Measurements from ENCODE around the gene DTX1.

DTX1 gene

GRCh38 chr12:113095405-113095804 is 38.9 kb downstream of the DTX1 start:
- DNase-seq: no peak

DNA sequence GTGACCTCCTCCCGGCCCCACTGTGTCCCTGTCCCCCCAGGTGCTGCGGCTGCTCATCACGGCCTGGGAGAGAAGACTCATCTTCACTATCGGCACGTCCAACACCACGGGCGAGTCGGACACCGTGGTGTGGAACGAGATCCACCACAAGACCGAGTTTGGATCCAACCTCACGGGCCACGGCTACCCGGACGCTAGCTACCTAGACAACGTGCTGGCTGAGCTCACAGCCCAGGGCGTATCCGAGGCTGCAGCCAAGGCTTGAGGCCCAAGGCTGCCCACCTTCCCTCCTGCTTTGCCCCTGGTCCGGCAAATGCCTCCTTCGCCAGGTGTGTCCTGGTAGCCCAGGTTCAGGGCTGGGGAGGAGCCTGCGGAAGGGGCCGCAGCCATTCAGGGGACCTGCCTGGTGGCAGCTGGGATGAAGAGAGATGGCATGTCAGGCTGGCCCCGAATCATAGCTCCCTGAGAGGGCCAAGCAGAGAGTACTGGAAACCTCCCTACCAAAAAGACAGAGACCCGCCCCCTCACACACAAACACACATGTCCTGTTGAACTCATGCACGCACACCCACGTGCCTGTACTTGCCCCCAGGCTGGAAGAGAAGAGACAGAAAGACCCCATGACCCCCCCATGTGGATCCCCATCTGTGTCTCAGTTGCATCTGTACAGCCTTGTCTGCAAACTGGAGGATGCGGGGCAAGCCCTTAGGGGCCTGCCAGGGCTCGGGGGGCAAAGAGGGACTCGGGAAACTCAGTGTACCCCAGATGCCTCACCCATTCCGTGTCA is 40.3 kb downstream of the DTX1 start:
- DNase-seq: no peak

GRCh38 chr12:113097716-113098440 is 41.3 kb downstream of the DTX1 start:
- peak; percentile 92 for DNase-seq

GRCh38 chr12:113098441-113099028 is 42.0 kb downstream of the DTX1 start:
- peak; percentile 84 for DNase-seq

- no peak for DNase-seq
Measured at GRCh38 chr12:113099364-113099763, 42.8 kb downstream of the DTX1 start.

DNA sequence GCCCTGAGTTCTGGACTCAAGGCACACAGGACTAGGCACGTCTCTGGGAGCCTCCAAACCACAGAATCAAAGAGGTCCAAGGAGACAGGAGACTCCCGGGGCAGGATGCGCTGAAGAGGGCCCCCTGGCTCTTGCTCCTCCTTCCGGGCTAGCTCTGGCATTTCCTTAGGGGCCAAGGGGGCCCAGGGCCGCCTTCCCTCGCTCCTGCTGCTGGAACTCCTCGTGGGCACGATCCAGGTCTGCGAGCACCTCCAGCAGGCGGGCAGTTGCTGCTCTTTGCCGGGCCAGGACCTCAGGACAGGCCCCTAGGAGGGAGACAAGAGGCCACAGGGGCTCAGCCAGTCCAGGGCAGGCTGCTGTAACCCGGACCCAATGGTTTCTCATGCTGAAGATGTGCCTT is 43.2 kb downstream of the DTX1 start:
- DNase-seq: no peak

GRCh38 chr12:113101751-113102150 is 45.2 kb downstream of the DTX1 start:
- no peak for DNase-seq

- no peak for DNase-seq
Measured at GRCh38 chr12:113102811-113103210, 46.3 kb downstream of the DTX1 start.

GRCh38 chr12:113103756-113104450 is 47.4 kb downstream of the DTX1 start:
- no peak for DNase-seq

DNA sequence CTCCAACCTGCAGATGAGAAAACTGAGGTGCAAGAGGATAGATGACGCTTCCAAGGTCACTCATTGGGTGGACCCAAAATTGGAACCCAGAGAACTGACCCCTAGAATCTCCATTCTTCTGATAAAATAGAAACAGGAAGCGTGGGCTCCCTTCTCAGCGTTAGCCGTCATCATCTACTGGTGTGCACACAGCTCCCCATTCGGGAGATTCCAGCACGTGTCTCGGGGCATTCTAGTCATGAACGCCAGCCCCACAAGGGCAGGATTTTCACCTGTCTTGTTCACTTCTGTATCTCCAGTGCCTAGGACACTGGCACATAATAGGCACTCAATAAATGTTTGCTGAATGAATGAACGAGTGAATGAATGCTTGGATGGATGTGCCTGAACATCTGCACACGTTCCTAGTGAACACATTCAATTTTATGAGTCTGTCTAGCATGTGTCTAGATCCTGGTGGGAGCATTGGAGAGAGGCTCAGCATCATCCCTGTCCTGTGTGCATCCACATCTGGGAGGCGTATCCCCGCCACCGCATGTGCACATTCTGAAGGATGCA is 48.5 kb downstream of the DTX1 start:
- no peak for DNase-seq

GRCh38 chr12:113105606-113106271 is 49.2 kb downstream of the DTX1 start:
- no peak for DNase-seq

DNA sequence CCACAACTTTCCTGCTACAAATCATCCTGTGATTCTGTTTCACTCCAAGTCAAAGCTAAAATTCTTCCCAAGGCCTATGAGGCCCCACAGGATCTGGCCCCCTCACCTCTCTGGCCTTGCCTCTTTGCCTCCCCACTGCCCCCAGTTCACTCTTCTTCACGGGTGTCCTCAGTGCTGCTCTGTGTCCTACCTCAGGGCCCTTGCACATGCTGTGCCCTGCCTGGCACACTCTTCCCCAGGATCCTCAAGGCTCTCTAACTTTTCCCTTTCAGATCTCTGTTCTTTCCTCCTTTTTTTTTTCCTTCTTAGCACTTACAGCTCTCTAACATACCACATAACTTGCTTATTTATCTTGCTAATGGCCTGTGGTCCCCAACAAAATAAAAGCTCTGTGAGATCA is 49.8 kb downstream of the DTX1 start:
- DNase-seq: no peak

DNA sequence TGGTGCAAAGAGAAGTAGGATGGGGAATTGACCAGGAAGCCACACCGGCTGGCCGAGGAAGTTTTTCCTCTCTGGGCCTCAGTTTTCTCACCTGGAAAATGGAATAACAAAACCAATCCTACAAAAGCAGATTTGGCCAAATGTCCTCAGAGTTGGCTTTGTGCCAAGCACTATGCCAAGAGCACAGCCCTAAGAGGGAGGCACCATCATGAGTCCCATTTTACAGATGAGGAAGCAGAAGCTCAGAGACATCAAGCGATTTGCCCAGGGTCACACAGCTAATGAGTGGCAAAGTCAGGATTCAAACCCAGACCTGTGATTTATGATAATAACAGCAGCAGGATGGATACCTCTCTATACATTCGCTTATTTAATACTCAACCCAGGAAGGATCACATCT is 51.8 kb downstream of the DTX1 start:
- no peak for DNase-seq

- no peak for DNase-seq
Measured at GRCh38 chr12:113109360-113109759, 52.8 kb downstream of the DTX1 start.

- no peak for DNase-seq
Measured at GRCh38 chr12:113109872-113110599, 53.5 kb downstream of the DTX1 start.

- no peak for DNase-seq
Measured at GRCh38 chr12:113111247-113111646, 54.7 kb downstream of the DTX1 start.

DNA sequence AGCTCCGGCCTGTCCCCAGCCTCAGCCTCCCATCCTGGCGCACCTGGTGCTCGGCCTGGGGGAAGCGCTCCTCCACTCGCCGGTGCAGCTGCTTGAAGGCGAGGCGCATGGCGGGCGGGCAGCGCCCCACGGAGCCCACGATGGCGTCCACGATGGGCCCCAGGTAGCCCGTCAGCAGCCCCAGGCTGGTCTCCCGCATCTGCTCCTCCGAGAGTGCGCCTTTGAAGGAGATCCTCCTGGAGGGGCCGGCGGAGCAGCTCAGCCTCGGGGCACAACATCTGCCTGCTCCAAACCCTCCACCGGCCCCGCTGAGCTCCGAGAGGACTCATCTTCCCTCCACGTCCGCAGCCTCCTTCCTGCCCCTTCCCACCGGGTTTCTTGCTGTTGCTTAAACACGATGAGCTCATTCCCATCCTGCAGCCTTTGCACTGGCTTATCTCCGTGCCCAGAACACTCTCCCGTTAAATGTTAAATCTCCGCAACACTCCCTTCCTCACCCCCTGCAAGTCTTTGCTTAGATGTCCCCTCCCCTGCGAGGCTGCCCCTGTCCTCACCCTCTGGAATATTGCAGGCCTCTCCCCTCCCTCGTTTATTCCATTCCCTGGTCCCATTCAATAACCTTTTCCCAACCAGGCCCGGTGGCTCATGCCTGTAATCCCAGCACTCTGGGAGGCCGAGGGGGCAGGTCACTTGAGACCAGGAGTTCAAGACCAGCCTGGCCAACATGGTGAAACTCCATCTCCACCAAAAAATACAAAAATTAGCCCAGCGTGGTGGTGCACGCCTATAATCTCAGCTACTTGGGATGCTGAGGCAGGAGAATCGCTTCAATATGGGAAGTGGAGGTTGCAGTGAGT is 55.7 kb downstream of the DTX1 start:
- no peak for DNase-seq

GRCh38 chr12:113113397-113113796 is 56.9 kb downstream of the DTX1 start:
- DNase-seq: no peak

DNA sequence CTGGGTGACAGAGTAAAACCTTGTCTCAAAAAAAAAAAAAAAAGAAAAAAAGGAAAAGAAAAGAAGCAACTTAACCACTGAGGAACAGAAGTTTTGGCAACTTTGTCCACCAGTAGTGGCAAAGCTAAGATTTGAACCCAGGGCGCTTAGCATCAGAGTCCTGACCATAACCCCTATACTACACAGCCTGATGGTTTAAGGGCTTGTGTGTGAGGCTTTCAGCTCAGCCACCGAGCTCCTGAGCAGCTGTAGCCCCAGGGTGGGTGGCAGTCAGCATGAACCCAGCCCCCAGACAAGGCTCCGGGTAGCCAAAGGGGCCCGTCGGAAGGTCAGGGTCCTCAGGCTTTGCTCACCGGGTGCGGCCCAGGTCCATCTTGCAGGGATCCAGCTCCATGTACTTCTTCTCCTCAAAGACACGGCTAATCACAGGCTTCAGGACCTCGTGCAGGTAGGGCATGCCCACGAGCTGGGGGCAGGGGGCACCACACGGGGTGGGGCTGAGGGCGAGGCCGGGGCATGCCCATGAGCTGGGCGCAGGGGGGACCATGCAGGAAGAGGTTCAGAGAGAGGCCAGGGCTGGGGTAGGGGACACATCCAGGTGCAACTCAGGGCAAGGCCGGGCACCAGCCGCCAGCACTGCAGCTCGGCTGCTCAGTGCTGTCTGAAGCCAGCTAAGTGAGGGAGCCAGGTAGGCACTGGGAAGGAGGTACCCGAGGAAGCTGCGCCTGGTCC is 58.1 kb downstream of the DTX1 start:
- no peak for DNase-seq

Data from midbrain (tissue), 1 donor.